C4-2B (cell line): ENCODE results near the gene NLRP13.

Experiments used
- ZFX ChIP-seq: fragments of 450-650 bp; IDR thresholded peaks from 2 replicates; pipeline ENCODE4 v1.6.1; 2017
- TF ChIP-seq, protein P1 (sequence below): fragments of 450-650 bp; conservative IDR thresholded peaks from 2 replicates; pipeline ENCODE4 v1.5.1; 2017; ENCODE audit warnings: mild to moderate bottlenecking

DNA sequence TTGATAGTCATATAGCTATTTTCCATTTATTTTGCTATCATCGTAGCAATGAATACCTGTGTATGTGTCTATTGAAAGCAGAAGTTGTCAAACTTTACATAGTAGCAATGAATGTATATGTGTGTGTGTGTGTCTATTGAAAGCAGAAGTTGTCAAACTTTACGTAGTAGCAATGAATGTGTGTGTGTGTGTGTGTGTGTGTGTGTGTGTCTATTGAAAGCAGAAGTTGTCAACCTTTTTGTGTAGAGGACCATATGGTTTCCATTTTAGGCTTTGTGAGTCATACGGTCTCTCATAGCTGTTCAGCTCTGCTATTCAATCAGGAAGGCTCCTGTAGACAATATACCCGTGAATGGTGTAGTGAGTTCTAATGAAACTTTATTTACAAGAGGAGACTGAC, 75.0 kb downstream of the NLRP13 start:
- TF ChIP-seq, protein P1, sequence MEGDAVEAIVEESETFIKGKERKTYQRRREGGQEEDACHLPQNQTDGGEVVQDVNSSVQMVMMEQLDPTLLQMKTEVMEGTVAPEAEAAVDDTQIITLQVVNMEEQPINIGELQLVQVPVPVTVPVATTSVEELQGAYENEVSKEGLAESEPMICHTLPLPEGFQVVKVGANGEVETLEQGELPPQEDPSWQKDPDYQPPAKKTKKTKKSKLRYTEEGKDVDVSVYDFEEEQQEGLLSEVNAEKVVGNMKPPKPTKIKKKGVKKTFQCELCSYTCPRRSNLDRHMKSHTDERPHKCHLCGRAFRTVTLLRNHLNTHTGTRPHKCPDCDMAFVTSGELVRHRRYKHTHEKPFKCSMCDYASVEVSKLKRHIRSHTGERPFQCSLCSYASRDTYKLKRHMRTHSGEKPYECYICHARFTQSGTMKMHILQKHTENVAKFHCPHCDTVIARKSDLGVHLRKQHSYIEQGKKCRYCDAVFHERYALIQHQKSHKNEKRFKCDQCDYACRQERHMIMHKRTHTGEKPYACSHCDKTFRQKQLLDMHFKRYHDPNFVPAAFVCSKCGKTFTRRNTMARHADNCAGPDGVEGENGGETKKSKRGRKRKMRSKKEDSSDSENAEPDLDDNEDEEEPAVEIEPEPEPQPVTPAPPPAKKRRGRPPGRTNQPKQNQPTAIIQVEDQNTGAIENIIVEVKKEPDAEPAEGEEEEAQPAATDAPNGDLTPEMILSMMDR = no peak
- TF ChIP-seq ZFX = no peak
